Measurements from ENCODE around the gene TRPV5. TPM values are rescaled to one million over a fixed set of nuclear protein-coding genes. Genes with fewer than 3 reads are reported as not detected.
A peak's percentile ranks its signal among the peaks of the same experiment; 100 is the strongest.

The TRPV5 gene
- total and polyA plus RNA-seq, 2 of the 4 experiments (the other 2 are of a cell fraction), result not detected

- POLR2A ChIA-PET (ENCODE audit: unreplicated experiment), result no interaction called here
- in situ Hi-C loops (cut with MboI; ENCODE audit: low sequenced_read_pairs), result no loop called here
- WGBS, 2 experiments (ENCODE audit: extremely low coverage in 2 of 2, insufficient read length in 1 of 2), result 13% methylated on average over 2 of the region's 5 CpGs; no CpG with 5 or more reads in 1 of the 2 experiments
These were observed 59.7 kb downstream of the TRPV5 start for GRCh38 chr7:142873871-142874270.

More at GRCh38 chr7:142873871-142874270, 59.7 kb downstream of the TRPV5 start:
- Histone ChIP-seq H2BK20ac (ENCODE audit: low read depth, low read length) (no peak overlapping the region), H3K56ac (ENCODE audit: extremely low read depth, insufficient read depth, low read length) (no peak overlapping the region), H4K8ac (ENCODE audit: low read depth in 2 of 2, low read length in 2 of 2) (no peak overlapping the region), H3K18ac (ENCODE audit: low read depth, low read length) (no peak overlapping the region), H2BK5ac (ENCODE audit: low read depth, low read length, poor library complexity, severe bottlenecking) (no peak overlapping the region), H2AFZ (replicated peaks; ENCODE audit: low read length, poor library complexity) (peak overlapping the region; percentile 32), H3K4ac (ENCODE audit: low read depth, low read length) (no peak overlapping the region), H2BK15ac (ENCODE audit: low read depth, low read length) (no peak overlapping the region), H3K4me3 (ENCODE audit: insufficient read depth, low read depth, low read length) (no peak overlapping the region), H3K4me2 (ENCODE audit: low read depth, low read length) (no peak overlapping the region), H3K79me1 (ENCODE audit: low read depth in 1 of 2, low read length in 2 of 2) (no peaks in the 10 kb centered on the region), H3K27ac (ENCODE audit: insufficient read depth, low read length) (no peak overlapping the region), H2BK120ac (ENCODE audit: low read depth, low read length) (no peak overlapping the region), H2AK9ac (replicated peaks; ENCODE audit: low read depth, low read length, poor library complexity) (no peak overlapping the region), H3K9ac (ENCODE audit: low read depth, low read length) (no peak overlapping the region), H4K5ac (ENCODE audit: low read depth, low read length) (no peak overlapping the region), H4K91ac (ENCODE audit: insufficient read depth, low read depth, low read length) (no peak overlapping the region), H4K20me1 (ENCODE audit: insufficient read depth, low read length) (no peaks in the 10 kb centered on the region), H3K23ac (ENCODE audit: low read depth, low read length) (no peak overlapping the region), H3K36me3 (ENCODE audit: control insufficient read depth, insufficient read depth, low read length) (no peaks in the 10 kb centered on the region), H3K9me3 (ENCODE audit: control insufficient read depth, insufficient read depth, low read length) (no peaks in the 10 kb centered on the region; the same call in 1 of the 2 replicates), H3K27me3 (ENCODE audit: control insufficient read depth, insufficient read depth, low read length) (no peaks in the 10 kb centered on the region), H3K14ac (replicated peaks; ENCODE audit: low read depth, low read length) (no peak overlapping the region), H3K9me1 (ENCODE audit: insufficient read depth, low read length) (no peaks in the 10 kb centered on the region), H3K4me1 (ENCODE audit: control insufficient read depth, insufficient read depth, low read length) (no peaks in the 10 kb centered on the region), H2AK5ac (ENCODE audit: low read depth, low read length) (no peak overlapping the region)
- intact Hi-C loops (cut with micrococcal nuclease), result no loop called here
- dilution Hi-C loops (cut with HindIII; ENCODE audit: low sequenced_read_pairs, unreplicated experiment), result no loop called here
- ATAC-seq (ENCODE audit: low read depth) (no peak), DNase-seq (no peak)
- no TSS peak for BruUV-seq (replicated peaks)
- TF ChIP-seq RFX5 (IDR thresholded peaks at IDR 0.05; ENCODE audit: low read depth, low read length), result no peak
- TF ChIP-seq ELK1 (IDR thresholded peaks at IDR 0.05; ENCODE audit: borderline replicate concordance, low read depth, low read length), result no peak
- TF ChIP-seq MAFK (IDR thresholded peaks at IDR 0.05; ENCODE audit: low read depth, low read length), result no peak
- no peak for TF ChIP-seq CTCF (conservative IDR thresholded peaks at IDR 0.05; ENCODE audit: low read depth, low read length)
- TF ChIP-seq USF2 (IDR thresholded peaks at IDR 0.05; ENCODE audit: low read depth, low read length), result no peak
- TF ChIP-seq MAZ (IDR thresholded peaks at IDR 0.05; ENCODE audit: borderline replicate concordance, low read depth, low read length), result no peak
- CTCF ChIA-PET, result no interaction called here
